Measurements from ENCODE around the gene ZBTB8A.
"Not testable (repeated sequence)": the region's sequence is repeated elsewhere in the genome, so short reads cannot be mapped to it uniquely, and the experiment has no call there.

Gene ZBTB8A

GRCh38 chr1:32525053-32525452 is 14.2 kb upstream of the ZBTB8A start:
- TF ChIP-seq FOXK2 (IDR thresholded peaks at IDR 0.05) = no peak
- TF ChIP-seq HDGF (IDR thresholded peaks at IDR 0.05; ENCODE audit: borderline replicate concordance) = no peak
- TF ChIP-seq L3MBTL2 (conservative IDR thresholded peaks at IDR 0.05) = no peak
- no peak for TF ChIP-seq FOXA1 (IDR thresholded peaks at IDR 0.05)
- TF ChIP-seq CTBP1 (IDR thresholded peaks at IDR 0.05; ENCODE audit: borderline replicate concordance) = no peak
- TF ChIP-seq SP1 (IDR thresholded peaks at IDR 0.05) = no peak
- TF ChIP-seq FOXM1 (IDR thresholded peaks at IDR 0.05; ENCODE audit: borderline replicate concordance) = no peak
- TF ChIP-seq LEF1 (IDR thresholded peaks at IDR 0.05; ENCODE audit: borderline replicate concordance) = no peak
- TF ChIP-seq TARDBP (IDR thresholded peaks at IDR 0.05) = no peak
- TF ChIP-seq ARNT (IDR thresholded peaks at IDR 0.05) = no peak
- no peak for TF ChIP-seq BHLHE40 (IDR thresholded peaks at IDR 0.05; ENCODE audit: borderline replicate concordance)
- TF ChIP-seq NFRKB (IDR thresholded peaks at IDR 0.05) = no peak
- TF ChIP-seq ELF4 (IDR thresholded peaks at IDR 0.05) = no peak
- TF ChIP-seq SUZ12 (IDR thresholded peaks at IDR 0.05) = no peak
- DNase-seq (ENCODE audit: extremely low spot score) = no peak
- ChIA-PET CTCF (interaction anchor here (0.7 kb wide), 1 partner anchor 565 kb away, joined by 7 read pairs; no protein-coding TSS in a partner anchor), POLR2A (interaction anchor here (0.9 kb wide), 1 partner anchor 15 kb away, joined by 3 read pairs; no protein-coding TSS in a partner anchor)

- ChIA-PET POLR2A (interaction anchor here (0.9 kb wide), 1 partner anchor 14 kb away, joined by 3 read pairs; no protein-coding TSS in a partner anchor), CTCF (interaction anchor here (0.7 kb wide), 1 partner anchor 564 kb away, joined by 7 read pairs; no protein-coding TSS in a partner anchor)
- no peak for DNase-seq (ENCODE audit: extremely low spot score)
- TF ChIP-seq SP1 (IDR thresholded peaks at IDR 0.05) (no peak), L3MBTL2 (conservative IDR thresholded peaks at IDR 0.05) (no peak), HDGF (IDR thresholded peaks at IDR 0.05; ENCODE audit: borderline replicate concordance) (no peak), LEF1 (IDR thresholded peaks at IDR 0.05; ENCODE audit: borderline replicate concordance) (no peak), FOXA1 (IDR thresholded peaks at IDR 0.05) (no peak)
Observed at GRCh38 chr1:32525661-32526444, 13.4 kb upstream of the ZBTB8A start.

GRCh38 chr1:32528550-32528949 is 10.7 kb upstream of the ZBTB8A start:
- CTCF ChIA-PET = interaction anchor here (0.9 kb wide), 1 partner anchor 34 kb away, joined by 3 read pairs; no protein-coding TSS in a partner anchor
- POLR2A ChIA-PET; DNase-seq (ENCODE audit: extremely low spot score): not testable (repeated sequence)

- ChIA-PET POLR2A (interaction anchor here (1.2 kb wide), 1 partner anchor 79 kb away, joined by 3 read pairs; no protein-coding TSS in a partner anchor), CTCF (no interaction called here)
- DNase-seq (ENCODE audit: extremely low spot score) = no peak
- TF ChIP-seq ELF4 (IDR thresholded peaks at IDR 0.05) = no peak
- TF ChIP-seq LEF1 (IDR thresholded peaks at IDR 0.05; ENCODE audit: borderline replicate concordance) = no peak
- no peak for TF ChIP-seq HDGF (IDR thresholded peaks at IDR 0.05; ENCODE audit: borderline replicate concordance)
- TF ChIP-seq FOXM1 (IDR thresholded peaks at IDR 0.05; ENCODE audit: borderline replicate concordance) = no peak
- no peak for TF ChIP-seq SUZ12 (IDR thresholded peaks at IDR 0.05)
- no peak for TF ChIP-seq NFRKB (IDR thresholded peaks at IDR 0.05)
Observed at GRCh38 chr1:32533792-32534327, 5.4 kb upstream of the ZBTB8A start.

- TF ChIP-seq SUZ12 (IDR thresholded peaks at IDR 0.05) (no peak), PKNOX1 (IDR thresholded peaks at IDR 0.05) (no peak), L3MBTL2 (conservative IDR thresholded peaks at IDR 0.05) (no peak), SP1 (IDR thresholded peaks at IDR 0.05) (no peak), ARNT (IDR thresholded peaks at IDR 0.05) (no peak)
- POLR2A ChIA-PET = interaction anchor here (0.6 to 0.9 kb wide), 2 partner anchors 10 to 16 kb away, joined by 3 read pairs; no protein-coding TSS in a partner anchor
- DNase-seq (ENCODE audit: extremely low spot score) = no peak
- CTCF ChIA-PET = interaction anchor here (0.6 to 2.2 kb wide), 3 partner anchors 12 to 135 kb away, joined by 3 to 9 read pairs (median 4); no protein-coding TSS in a partner anchor
Observed at GRCh38 chr1:32536117-32536516, 3.1 kb upstream of the ZBTB8A start.

- TF ChIP-seq FOXK2 (IDR thresholded peaks at IDR 0.05) (no peak), SP1 (IDR thresholded peaks at IDR 0.05) (no peak), TARDBP (IDR thresholded peaks at IDR 0.05) (no peak), FOXA1 (IDR thresholded peaks at IDR 0.05) (no peak), HDGF (IDR thresholded peaks at IDR 0.05; ENCODE audit: borderline replicate concordance) (no peak), ZNF384 (IDR thresholded peaks at IDR 0.05) (no peak)
- DNase-seq (ENCODE audit: extremely low spot score) = no peak
- ChIA-PET POLR2A (interaction anchor here (0.9 kb wide), 1 partner anchor 9 kb away, joined by 3 read pairs; no protein-coding TSS in a partner anchor), CTCF (interaction anchor here (0.6 to 2.2 kb wide), 2 partner anchors 12 to 17 kb away, joined by 3 to 9 read pairs; no protein-coding TSS in a partner anchor)
Observed at GRCh38 chr1:32536764-32537163, 2.5 kb upstream of the ZBTB8A start.

GRCh38 chr1:32539584-32540571 is 651 bp downstream of the ZBTB8A start:
- POLR2A ChIA-PET = interaction anchor here (1.0 to 1.9 kb wide), 5 partner anchors 14 to 763 kb away, joined by 3 to 10 read pairs (median 3); partner anchors contain the start of genes RBBP4 and ZBTB8OS

More at GRCh38 chr1:32539584-32540571, 651 bp downstream of the ZBTB8A start:
- DNase-seq (ENCODE audit: extremely low spot score) = peak; percentile 66
- peak; percentile 38; the same call in 1 of the 2 replicates for TF ChIP-seq FOXM1 (IDR thresholded peaks at IDR 0.05; ENCODE audit: borderline replicate concordance)
- TF ChIP-seq HDGF (IDR thresholded peaks at IDR 0.05; ENCODE audit: borderline replicate concordance) = peak; percentile 66; the same call in 1 of the 2 replicates
- no peak for TF ChIP-seq CTBP1 (IDR thresholded peaks at IDR 0.05; ENCODE audit: borderline replicate concordance)
- CTCF ChIA-PET = interaction anchor here (0.5 kb wide), 1 partner anchor 249 kb away, joined by 3 read pairs; no protein-coding TSS in a partner anchor
